Hematopoietic multipotent progenitor cell treated with erythropoietin and hydrocortisone succinate and interleukin-3 and kit ligand, for 15 days (in vitro differentiated cells): ENCODE results near the gene OTOP2.
A peak's percentile ranks its signal among the peaks of the same experiment; 100 is the strongest.
"Not testable (repeated sequence)": the region's sequence is repeated elsewhere in the genome, so short reads cannot be mapped to it uniquely, and the experiment has no call there.

Experiments
- DNase-seq: peaks from one replicate; pipeline ENCODE4 v3.0.0-alpha.2; 2015; ENCODE audit warnings: low spot score

OTOP2 gene

DNA sequence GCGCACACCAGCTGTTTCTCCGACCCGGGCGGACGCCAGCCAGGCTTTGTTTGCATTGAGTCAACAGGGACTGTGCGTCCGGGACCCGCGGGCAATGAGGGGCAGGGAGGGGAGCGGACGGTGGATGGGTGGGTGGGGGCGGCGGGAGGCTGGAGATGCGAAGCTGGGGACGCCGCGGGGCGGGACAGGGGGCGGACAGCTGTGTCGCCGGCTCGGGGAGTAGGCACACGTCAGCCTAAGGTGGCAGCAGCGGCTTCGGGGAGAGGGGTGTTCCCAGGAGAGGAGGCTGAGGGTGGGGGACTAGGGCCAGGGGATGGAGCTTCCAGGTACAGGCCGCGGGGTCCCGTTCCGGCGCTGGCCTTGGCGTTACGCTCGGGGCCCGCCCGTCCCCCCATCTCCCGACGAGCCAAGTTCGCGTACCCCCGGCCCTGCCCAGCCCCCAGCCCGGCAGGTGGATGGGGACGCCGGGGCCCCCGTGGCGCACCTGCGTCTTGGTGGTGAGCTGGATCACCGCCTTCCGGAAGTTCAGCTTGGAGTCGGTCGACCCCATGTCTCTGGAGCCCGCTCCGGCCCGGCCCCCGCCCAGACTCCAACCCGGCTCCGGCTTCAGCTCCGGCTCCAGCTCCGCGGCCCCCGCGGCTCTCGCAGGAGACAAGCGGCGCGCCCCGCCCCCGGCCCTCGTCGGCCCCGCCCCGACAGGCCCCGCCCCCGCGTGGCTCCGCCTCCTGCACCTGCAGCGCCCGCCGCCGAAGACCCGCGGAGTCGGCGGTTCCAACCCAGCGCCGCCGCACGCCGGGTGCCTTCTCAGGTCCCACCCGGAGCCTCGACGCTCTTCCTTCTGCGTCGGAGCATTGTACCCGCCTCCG, 48.3 kb downstream of the OTOP2 start, which contains the start of gene HID1:
Gene HID1, minus strand, starts transcription at position 653 of the 866 bp plus-strand sequence. Its CDS starts 103 bp downstream, at position 550.
- DNase-seq = peak; percentile 40

DNA sequence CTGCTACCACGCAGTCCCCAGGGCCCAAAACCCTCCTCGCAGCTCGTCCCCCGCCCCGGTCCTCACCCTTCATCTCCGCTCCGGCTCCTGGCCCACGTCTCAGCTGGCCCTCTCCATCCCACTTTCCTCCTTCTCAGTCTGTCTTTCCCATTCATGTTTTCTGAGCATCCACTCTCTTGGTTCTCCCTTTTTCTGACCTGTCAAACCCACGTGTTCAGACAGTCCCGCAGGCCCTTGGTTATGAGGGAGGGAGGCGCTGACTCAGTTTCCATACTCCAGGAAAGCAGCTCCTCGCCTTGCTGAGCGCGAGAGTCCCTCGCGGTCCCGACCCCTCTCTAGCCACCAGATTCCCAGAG, 48.9 kb downstream of the OTOP2 start:
- no peak for DNase-seq

DNA sequence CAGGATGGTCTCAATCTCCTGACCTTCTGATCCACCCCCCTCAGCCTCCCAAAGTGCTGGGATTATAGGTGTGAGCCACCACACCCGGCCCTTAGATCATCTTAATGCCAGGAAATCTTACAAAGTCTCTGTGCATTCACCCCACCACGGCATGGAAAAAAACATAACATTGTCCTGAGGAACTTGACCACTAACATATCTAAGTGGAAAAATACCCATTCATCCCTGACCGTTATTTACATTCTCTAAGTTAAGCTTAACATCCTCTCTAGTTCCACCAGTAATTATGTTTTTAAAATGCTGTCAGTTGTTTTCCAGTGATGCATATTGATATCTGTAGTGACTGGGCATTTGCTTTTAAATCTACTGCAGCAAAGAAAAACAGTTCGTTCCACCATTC, 51.9 kb downstream of the OTOP2 start:
- DNase-seq = no peak

DNA sequence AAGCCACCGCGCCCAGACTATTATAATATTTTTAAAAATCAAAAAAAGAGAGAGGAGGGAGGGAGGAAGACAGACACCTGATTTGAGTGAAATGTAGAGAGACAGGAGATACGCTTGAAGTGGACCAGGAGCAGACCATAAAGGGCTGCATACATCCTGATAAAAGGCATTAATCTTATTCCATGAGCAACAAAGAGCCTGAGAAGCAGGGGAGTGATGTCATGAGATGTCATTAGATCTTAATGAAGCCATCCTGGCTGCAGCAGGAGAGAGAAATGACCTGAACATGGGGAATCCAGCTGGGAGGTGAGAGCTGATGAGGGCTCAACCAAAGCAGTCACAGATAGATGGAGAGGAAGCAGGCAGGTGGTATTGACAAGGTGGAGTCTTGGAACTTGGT, 53.7 kb downstream of the OTOP2 start:
- DNase-seq = no peak

DNA sequence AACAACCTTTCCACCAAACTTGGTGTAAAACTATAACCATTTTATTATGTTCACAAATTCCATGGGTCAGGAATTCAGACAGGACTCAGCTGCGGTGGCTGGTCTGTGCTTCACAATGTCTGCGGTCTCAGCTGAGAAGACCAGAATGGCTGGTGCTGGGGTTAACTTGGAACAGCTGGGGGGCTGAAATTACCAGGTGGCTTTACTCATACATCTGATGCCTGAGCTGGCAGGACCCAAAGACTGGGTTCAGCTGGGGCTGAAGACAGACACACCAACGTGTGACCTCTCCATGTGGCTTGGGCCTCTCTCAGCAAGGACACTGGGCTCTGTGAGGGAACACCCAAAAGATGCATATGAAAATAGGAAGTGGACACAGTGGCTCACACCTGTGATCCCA, 54.2 kb downstream of the OTOP2 start:
- DNase-seq = no peak

DNA sequence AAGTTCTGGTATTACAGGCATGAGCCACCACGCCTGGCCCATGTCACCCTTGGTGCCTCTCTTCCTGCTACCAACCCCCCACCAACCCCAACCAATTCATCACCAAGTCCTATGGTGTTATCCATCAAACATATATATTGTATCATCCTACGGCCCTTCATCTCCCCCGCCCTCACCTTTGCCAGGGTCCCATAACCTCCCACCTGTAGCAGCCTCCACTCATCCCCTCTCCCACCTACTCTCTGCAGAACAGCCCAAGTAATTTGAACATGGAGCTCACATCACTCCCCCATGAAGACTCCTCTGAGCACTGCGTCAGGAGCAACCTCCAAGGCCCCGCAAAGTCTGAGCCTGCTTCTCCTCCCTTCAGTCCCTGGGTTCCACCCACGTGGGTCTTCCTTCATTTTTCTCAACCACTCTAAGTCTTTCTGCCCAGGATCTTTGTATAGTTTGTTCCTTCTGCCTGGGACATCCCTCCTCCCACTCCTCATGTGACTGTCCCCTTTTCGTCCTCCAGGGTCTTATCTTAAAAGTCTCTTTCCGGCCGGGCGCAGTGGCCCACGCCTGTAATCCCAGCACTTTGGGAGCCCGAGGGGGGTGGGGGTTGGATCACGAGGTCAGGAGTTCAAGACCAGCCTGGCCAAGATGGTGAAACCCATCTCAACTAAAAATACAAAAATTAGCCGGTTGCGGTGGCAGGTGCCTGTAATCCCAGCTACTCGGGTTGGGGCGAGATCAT, 55.5 kb downstream of the OTOP2 start:
- no peak for DNase-seq

DNA sequence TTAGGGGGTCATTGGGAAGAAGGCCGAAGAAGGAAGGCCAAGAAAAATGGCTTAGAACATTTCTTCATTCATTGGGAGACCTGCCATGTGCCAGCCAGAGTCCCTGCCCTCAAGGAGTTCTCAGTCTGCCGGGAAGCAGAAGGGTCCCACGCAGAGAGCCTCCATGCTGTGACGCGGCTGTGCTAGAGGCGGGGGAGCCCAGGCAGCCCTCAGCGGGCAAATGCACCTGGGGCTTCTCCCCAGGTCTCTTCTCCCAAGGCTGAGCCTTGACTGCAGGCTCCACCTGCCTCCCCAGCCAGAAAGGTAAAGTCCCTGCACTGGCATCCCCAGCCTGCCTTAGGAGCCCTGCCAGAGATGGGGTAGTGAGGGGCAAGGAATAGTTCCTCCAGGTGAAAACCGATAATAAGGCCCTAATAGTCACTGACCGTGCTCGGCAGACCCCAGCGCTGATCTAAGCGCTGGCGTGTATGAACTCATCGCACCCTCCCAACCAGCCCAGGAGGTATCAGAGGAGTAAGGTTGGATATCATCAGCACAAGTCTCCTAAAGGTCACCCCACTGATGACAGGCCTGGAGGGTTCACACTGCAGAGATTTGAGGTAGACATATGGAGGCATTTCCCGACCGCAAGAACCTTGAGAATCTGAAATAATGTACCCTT, 57.4 kb downstream of the OTOP2 start:
- DNase-seq = no peak

DNA sequence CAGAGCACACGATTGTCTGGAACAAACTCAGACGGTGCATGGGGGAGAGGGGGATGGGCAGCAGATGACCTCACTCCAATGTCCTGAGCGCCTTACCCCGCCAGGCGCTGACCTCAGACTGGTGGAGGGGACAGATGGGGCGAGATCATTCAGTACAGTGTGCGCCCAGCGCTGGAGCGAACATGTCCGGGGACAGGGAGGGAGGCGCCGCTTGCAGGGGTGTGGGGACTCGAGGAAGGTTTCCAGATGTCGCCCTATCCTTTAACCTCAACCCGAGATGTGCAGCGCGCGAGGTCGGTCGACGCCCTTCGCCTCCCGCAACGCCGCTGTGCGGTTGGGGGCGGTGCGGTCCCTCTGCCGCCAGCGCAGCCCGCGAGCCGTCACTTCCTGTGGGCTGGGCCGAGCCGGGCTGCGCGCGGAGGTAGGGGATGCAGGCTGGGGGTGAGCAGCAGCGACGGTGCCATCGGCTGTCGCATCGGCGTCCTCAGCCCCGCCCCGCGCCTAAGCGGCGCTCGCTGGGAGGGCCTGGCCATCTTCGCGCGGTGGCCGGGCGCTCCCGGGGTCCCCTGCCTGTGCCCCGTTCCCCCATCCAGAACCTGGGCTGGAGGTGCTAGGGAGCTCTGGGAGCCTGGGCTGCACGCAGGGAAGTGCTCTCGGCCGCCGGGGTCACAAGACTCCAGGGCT, 58.0 kb downstream of the OTOP2 start:
- DNase-seq = no peak

DNA sequence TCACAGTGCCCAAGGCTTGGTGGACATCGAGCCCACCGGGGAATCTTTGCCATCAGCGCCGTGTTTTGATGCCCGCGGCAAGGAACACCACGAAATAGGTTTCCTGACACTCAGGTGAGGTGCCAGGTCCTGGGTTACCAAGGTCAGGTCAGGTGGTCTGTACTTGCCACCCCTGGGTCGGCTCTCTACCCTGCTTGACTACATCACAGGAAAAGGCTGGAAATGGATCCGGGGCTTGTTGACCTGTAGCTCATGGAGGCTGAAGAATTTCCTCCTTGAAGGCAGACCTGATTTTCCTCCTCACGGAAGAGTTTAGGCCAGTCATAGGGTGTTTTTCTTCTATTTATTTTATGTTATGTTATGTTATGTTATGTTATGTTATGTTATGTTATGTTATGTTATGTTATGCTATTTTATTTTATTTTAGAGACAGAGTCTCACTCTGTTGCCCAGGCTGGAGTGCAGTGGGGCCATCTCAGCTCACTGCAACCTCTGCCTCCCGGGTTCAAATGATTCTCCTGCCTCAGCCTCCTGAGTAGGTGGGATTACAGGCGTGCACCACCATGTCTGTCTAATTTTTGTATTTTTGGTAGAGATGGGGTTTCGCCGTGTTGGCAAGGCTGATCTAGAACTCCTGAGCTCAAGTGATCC, 58.7 kb downstream of the OTOP2 start:
- not testable (repeated sequence) for DNase-seq
